OCI-LY3 (cell line): ENCODE measurements around the gene SNAPC4.

Experiments
- H2AFZ ChIP-seq: fragments of 200-600, 300-600 bp; shearing (Covaris generic); 2 replicates; pipeline ENCODE4 v1.6.0; 2014; ENCODE audit warnings: antibody characterized with exemption, low read depth, low read length
- H3K27ac ChIP-seq: fragments of 200-600, 300-600 bp; sonication (generic); 2 replicates; pipeline ENCODE4 v1.5.1; 2014; ENCODE audit warnings: mild to moderate bottlenecking, low read length, moderate library complexity, mixed read lengths
- H3K27me3 ChIP-seq: fragments of 200-600, 300-600 bp; sonication (generic); 2 replicates; pipeline ENCODE4 v1.6.1; 2014; ENCODE audit warnings: low read depth, low read length, mixed read lengths
- H3K36me3 ChIP-seq: fragments of 200-600, 300-600 bp; sonication (generic); replicated peaks from 2 replicates; pipeline ENCODE3; 2014; ENCODE audit warnings: low read depth, low read length, mixed read lengths
- H3K4me1 ChIP-seq: fragments of 300-600, 200-600 bp; sonication (generic); 2 replicates; pipeline ENCODE4 v1.6.1; 2014; ENCODE audit warnings: low read length, mixed read lengths
- H3K4me2 ChIP-seq: fragments of 200-600, 300-600 bp; sonication (generic); 2 replicates; pipeline ENCODE4 v1.6.1; 2014; ENCODE audit warnings: low read length, mixed read lengths
- H3K4me3 ChIP-seq: fragments of 300-600, 200-600 bp; sonication (generic); 2 replicates; pipeline ENCODE4 v1.5.1; 2014; ENCODE audit warnings: antibody characterized with exemption, mild to moderate bottlenecking, low read length, moderate library complexity
- H3K79me2 ChIP-seq: fragments of 300-600, 200-600 bp; shearing (Covaris generic); 2 replicates; pipeline ENCODE4 v1.6.1; 2014; ENCODE audit warnings: mild to moderate bottlenecking, low read length, mixed read lengths
- H3K9ac ChIP-seq: fragments of 300-600, 200-600 bp; shearing (Covaris generic); 2 replicates; pipeline ENCODE4 v1.6.0; 2014; ENCODE audit warnings: mild to moderate bottlenecking, low read length, moderate library complexity
- H3K9me3 ChIP-seq: fragments of 200-600, 300-600 bp; shearing (Covaris generic); 2 replicates; pipeline ENCODE4 v1.6.1; 2014; ENCODE audit warnings: low read length, mixed read lengths; ENCODE audit not compliant: insufficient read depth
- H4K20me1 ChIP-seq: fragments of 200-600, 300-600 bp; sonication (generic); 2 replicates; pipeline ENCODE4 v1.6.1; 2016; ENCODE audit warnings: low read length, mixed read lengths; ENCODE audit not compliant: insufficient read depth
- EZH2phosphoT487 ChIP-seq: fragments of 200-600 bp; shearing (Covaris generic); IDR thresholded peaks from 2 replicates; pipeline ENCODE4 v1.6.1; 2018; ENCODE audit warnings: antibody characterized with exemption, mixed run types, low read depth
- TF ChIP-seq, protein P1 (sequence below): fragments of 200-600, 300-600 bp; sonication (generic); IDR thresholded peaks from 2 replicates; pipeline ENCODE4 v1.5.1; 2014; ENCODE audit warnings: antibody characterized with exemption, low read length, low read depth

Gene SNAPC4

DNA sequence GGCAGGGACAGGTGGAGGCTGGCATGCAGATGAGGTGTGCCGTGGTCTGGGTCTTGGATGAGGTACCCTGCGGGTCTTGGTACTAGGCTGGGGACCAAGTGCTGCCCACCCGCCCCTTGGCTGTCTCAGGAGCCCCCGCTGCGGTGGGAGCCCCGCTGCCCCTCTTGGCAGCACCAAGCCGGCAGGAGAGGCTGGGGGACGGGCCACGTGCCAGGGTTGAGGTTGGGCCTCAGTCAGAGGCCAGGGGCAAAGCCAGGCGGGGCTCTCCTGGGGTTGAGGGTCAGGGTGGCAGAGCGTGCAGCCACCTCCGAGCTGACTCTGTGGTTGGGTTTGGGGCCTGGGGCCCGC is 28.5 kb downstream of the SNAPC4 start:
- H3K4me1 ChIP-seq: no peaks in the 10 kb centered on the region

GRCh38 chr9:136370687-136371532 is 29.1 kb downstream of the SNAPC4 start:
- no peak overlapping the region for H3K27ac ChIP-seq
- no peaks in the 10 kb centered on the region for H3K36me3 ChIP-seq
- no peak overlapping the region for H2AFZ ChIP-seq
- no peak overlapping the region for H3K4me3 ChIP-seq
- H3K9ac ChIP-seq: no peak overlapping the region
- H3K4me2 ChIP-seq: no peak overlapping the region
- H3K9me3 ChIP-seq: no peaks in the 10 kb centered on the region
- no peaks in the 10 kb centered on the region for H3K27me3 ChIP-seq
- H3K79me2 ChIP-seq: no peaks in the 10 kb centered on the region
- H3K4me1 ChIP-seq: peaks cover 3% of the 10 kb centered on the region
- H4K20me1 ChIP-seq: 0 out of 2 replicates have a peak, but pooled peaks cover 4% of the 10 kb centered on the region
- TF ChIP-seq, protein P1, sequence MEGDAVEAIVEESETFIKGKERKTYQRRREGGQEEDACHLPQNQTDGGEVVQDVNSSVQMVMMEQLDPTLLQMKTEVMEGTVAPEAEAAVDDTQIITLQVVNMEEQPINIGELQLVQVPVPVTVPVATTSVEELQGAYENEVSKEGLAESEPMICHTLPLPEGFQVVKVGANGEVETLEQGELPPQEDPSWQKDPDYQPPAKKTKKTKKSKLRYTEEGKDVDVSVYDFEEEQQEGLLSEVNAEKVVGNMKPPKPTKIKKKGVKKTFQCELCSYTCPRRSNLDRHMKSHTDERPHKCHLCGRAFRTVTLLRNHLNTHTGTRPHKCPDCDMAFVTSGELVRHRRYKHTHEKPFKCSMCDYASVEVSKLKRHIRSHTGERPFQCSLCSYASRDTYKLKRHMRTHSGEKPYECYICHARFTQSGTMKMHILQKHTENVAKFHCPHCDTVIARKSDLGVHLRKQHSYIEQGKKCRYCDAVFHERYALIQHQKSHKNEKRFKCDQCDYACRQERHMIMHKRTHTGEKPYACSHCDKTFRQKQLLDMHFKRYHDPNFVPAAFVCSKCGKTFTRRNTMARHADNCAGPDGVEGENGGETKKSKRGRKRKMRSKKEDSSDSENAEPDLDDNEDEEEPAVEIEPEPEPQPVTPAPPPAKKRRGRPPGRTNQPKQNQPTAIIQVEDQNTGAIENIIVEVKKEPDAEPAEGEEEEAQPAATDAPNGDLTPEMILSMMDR: no peak
- TF ChIP-seq EZH2phosphoT487: no peak

More for the DNA sequence above, 28.5 kb downstream of the SNAPC4 start:
- Histone ChIP-seq H3K4me2 (no peak overlapping the region), H2AFZ (no peak overlapping the region), H3K4me3 (no peak overlapping the region), H3K9ac (no peak overlapping the region), H4K20me1 (0 out of 2 replicates have a peak, but pooled peaks cover 4% of the 10 kb centered on the region), H3K27me3 (no peaks in the 10 kb centered on the region), H3K27ac (no peak overlapping the region), H3K9me3 (no peaks in the 10 kb centered on the region), H3K79me2 (no peaks in the 10 kb centered on the region), H3K36me3 (no peaks in the 10 kb centered on the region)
- no peak for TF ChIP-seq EZH2phosphoT487
- TF ChIP-seq, protein P1: no peak

DNA sequence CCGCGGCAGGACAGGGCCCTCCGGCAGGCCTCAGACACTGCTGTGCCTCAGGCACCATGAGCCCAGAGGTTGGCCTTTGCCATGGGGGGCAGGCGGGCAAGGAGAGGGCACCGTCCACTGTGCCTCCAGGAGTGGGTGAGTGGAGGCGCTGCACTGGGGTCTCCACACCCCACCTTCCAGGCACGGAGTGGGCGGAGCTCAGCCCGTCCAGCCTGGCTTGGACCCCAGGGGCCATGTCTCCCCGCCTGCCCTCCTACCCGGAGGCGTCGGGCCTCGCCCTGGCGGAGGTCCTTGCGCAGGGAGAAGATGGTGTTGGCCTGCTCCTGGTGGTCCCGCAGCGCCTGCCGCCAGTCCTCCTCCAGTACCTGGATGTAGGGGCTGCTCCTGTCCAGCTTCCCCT is 29.9 kb downstream of the SNAPC4 start:
- H3K27ac ChIP-seq: no peak overlapping the region
- peaks cover 10% of the 10 kb centered on the region for H3K4me1 ChIP-seq
- TF ChIP-seq, protein P1: no peak
- no peak for TF ChIP-seq EZH2phosphoT487
- H3K27me3 ChIP-seq: no peaks in the 10 kb centered on the region
- no peak overlapping the region for H3K4me2 ChIP-seq
- H4K20me1 ChIP-seq: 0 out of 2 replicates have a peak, but pooled peaks cover 4% of the 10 kb centered on the region
- no peaks in the 10 kb centered on the region for H3K36me3 ChIP-seq
- no peaks in the 10 kb centered on the region for H3K9me3 ChIP-seq
- H3K9ac ChIP-seq: no peak overlapping the region
- H3K79me2 ChIP-seq: no peaks in the 10 kb centered on the region
- H2AFZ ChIP-seq: no peak overlapping the region
- H3K4me3 ChIP-seq: no peak overlapping the region

- Histone ChIP-seq H3K27me3 (no peaks in the 10 kb centered on the region), H3K9ac (no peak overlapping the region), H3K4me2 (no peak overlapping the region), H4K20me1 (no peaks in the 10 kb centered on the region), H3K4me3 (no peak overlapping the region), H3K36me3 (peaks cover 4% of the 10 kb centered on the region), H3K79me2 (no peaks in the 10 kb centered on the region), H3K27ac (no peak overlapping the region), H3K9me3 (no peaks in the 10 kb centered on the region), H2AFZ (no peak overlapping the region), H3K4me1 (peaks cover 15% of the 10 kb centered on the region)
- TF ChIP-seq, protein P1: no peak
- TF ChIP-seq EZH2phosphoT487: no peak
Observed at GRCh38 chr9:136368190-136368589, 31.8 kb downstream of the SNAPC4 start.
